Measurements from ENCODE around the gene BATF2. TPM values are rescaled to one million over a fixed set of nuclear protein-coding genes. Genes with fewer than 3 reads are reported as not detected.

The BATF2 gene
- total RNA-seq, 5 donors from 2014 or later (not counting 1 experiment from before 2014, with no cell fraction given) = 0.09 to 0.26 TPM; not detected in 3

DNA sequence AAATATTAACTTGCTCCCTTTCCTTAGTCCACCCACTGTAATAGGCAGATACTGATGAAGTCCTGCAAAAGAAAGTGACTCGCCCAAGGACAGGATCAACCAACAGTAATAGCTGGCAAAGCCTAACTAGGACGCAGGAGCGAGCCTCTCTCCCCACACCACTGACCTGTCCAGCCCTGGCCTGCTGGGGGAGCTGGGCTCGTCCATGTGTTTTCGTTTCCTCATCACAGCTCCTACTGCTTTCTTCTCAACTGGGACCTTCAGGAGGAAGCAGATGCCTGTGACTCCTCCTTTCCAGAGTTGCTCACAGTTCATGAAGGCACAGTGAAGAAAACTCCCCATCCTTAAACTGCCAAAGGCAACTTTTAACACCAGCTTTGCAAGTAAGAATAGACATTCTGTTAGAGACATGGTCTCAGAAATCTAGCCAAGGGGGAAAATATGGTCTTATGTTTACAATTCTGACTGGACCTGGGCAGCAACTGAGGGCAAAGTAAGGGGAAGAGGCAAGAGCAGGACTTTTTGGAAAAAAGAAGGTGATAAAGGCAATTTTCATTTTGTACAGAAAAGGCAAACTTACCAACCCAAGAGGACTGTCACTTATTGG is 49.5 kb downstream of the BATF2 start:
- WGBS (ENCODE audit: insufficient coverage) = 71% methylated on average over 5 of the region's 5 CpGs
- Mint-ChIP-seq H3K27me3 (peaks cover 6% of the 10 kb centered on the region in 2 donors), H3K36me3 (no peaks in the 10 kb centered on the region), H3K4me1 (no peaks in the 10 kb centered on the region), H3K27ac (no peak overlapping the region), H3K4me3 (no peak overlapping the region), H3K9me3 (no peaks in the 10 kb centered on the region)
- Histone ChIP-seq H3K36me3 (ENCODE audit: control insufficient read depth in 2 of 2, extremely low read depth in 1 of 2, insufficient read depth in 1 of 2, low read length in 1 of 2) (no peaks in the 10 kb centered on the region), H3K9me3 (no peaks in the 10 kb centered on the region), H3K4me3 (ENCODE audit: control insufficient read depth in 1 of 2, extremely low read depth in 1 of 2, low read length in 1 of 2) (no peak overlapping the region), H3K27me3 (replicated peaks in 1 of 2; ENCODE audit: control insufficient read depth in 2 of 2, extremely low read depth in 1 of 2, insufficient read depth in 2 of 2, low read length in 1 of 2) (peaks cover 0 to 10% of the 10 kb centered on the region in 2 experiments), H3K27ac (ENCODE audit: low read length) (no peak overlapping the region), H3K4me1 (ENCODE audit: control insufficient read depth in 1 of 2, extremely low read depth in 1 of 2, insufficient read depth in 2 of 2, low read length in 2 of 2) (no peaks in the 10 kb centered on the region)
- ChIA-PET POLR2A (no interaction called here), CTCF (no interaction called here)
- DNase-seq (no peak), ATAC-seq (replicated peaks in 1 of 4) (no peak)

Other genes starting within 250 kb of the BATF2 start
- 10 to 100 TPM in 1 of 5 donors, 1 to 10 TPM in 4; 7.4 to 34.7 (median 8.5) TPM for gene PYGM, start 237.0 kb downstream of the BATF2 start, total RNA-seq
- gene SF1, start 218.4 kb downstream of the BATF2 start, total RNA-seq = 1,000 to 10,000 TPM in 2 of 5 donors, 100 to 1,000 TPM in 3; 670 to 1,510 (median 732) TPM
- 100 to 1,000 TPM in 3 of 5 donors, 10 to 100 TPM in 2; 80.9 to 131 (median 102) TPM for gene MAP4K2, start 193.8 kb downstream of the BATF2 start, total RNA-seq
- 10 to 100 TPM; 31.7 to 62.0 (median 49.6) TPM for gene MEN1, start 186.4 kb downstream of the BATF2 start, total RNA-seq
- gene CDC42BPG, start 152.3 kb downstream of the BATF2 start, total RNA-seq = 10 to 100 TPM in 1 of 5 donors, 1 to 10 TPM in 4; 7.4 to 10.5 (median 9.1) TPM
- gene EHD1, start 118.3 kb downstream of the BATF2 start, total RNA-seq = 100 to 1,000 TPM; 126 to 286 (median 269) TPM
- 100 to 1,000 TPM in 1 of 5 donors, 10 to 100 TPM in 4; 50.9 to 165 (median 55.4) TPM for gene ATG2A, start 79.8 kb downstream of the BATF2 start, total RNA-seq
- gene PPP2R5B, start 72.3 kb downstream of the BATF2 start, total RNA-seq = 10 to 100 TPM; 15.3 to 25.4 (median 17.2) TPM
- gene GPHA2, start 61.1 kb downstream of the BATF2 start, total RNA-seq = under 1 TPM in 1 of 5 donors, not detected in 4; 0.90 TPM
- gene MAJIN, start 24.9 kb downstream of the BATF2 start, total RNA-seq = 1 to 10 TPM in 1 of 5 donors, under 1 TPM in 3, not detected in 1; 0.44 to 1.8 (median 0.82) TPM
- gene ARL2, start 17.2 kb upstream of the BATF2 start, total RNA-seq = 10 to 100 TPM; 19.7 to 44.3 (median 39.5) TPM
- gene SNX15, start 30.5 kb upstream of the BATF2 start, total RNA-seq = 10 to 100 TPM; 19.6 to 28.6 (median 25.4) TPM
- gene SAC3D1, start 44.2 kb upstream of the BATF2 start, total RNA-seq = 10 to 100 TPM in 3 of 5 donors, 1 to 10 TPM in 2; 3.1 to 16.9 (median 14.5) TPM
- 10 to 100 TPM; 10.2 to 30.1 (median 26.1) TPM for gene NAALADL1, start 61.6 kb upstream of the BATF2 start, total RNA-seq
- gene CDCA5, start 87.1 kb upstream of the BATF2 start, total RNA-seq = 1 to 10 TPM; 1.2 to 4.2 (median 1.7) TPM
- gene ZFPL1, start 87.3 kb upstream of the BATF2 start, total RNA-seq = 10 to 100 TPM; 36.5 to 51.8 (median 43.7) TPM
- 100 to 1,000 TPM; 210 to 303 (median 263) TPM for gene VPS51, start 99.2 kb upstream of the BATF2 start, total RNA-seq
- 10 to 100 TPM; 23.7 to 34.2 (median 28.6) TPM for gene TM7SF2, start 114.9 kb upstream of the BATF2 start, total RNA-seq
- 10 to 100 TPM in 3 of 5 donors, 1 to 10 TPM in 2; 7.0 to 20.4 (median 18.1) TPM for gene ZNHIT2, start 120.7 kb upstream of the BATF2 start, total RNA-seq
- 1,000 to 10,000 TPM; 1,477 to 1,924 (median 1,724) TPM for gene FAU, start 125.2 kb upstream of the BATF2 start, total RNA-seq
- 10 to 100 TPM; 48.3 to 58.8 (median 55.1) TPM for gene MRPL49, start 125.3 kb upstream of the BATF2 start, total RNA-seq
- 10 to 100 TPM; 63.8 to 77.7 (median 68.8) TPM for gene SYVN1, start 137.5 kb upstream of the BATF2 start, total RNA-seq
- not detected for gene SPDYC, start 173.3 kb upstream of the BATF2 start, total RNA-seq
- 100 to 1,000 TPM in 4 of 5 donors, 10 to 100 TPM in 1; 98.4 to 171 (median 143) TPM for gene CAPN1, start 185.0 kb upstream of the BATF2 start, total RNA-seq